A673 (cell line): ENCODE measurements around the gene AUH. TPM values are rescaled to one million over a fixed set of nuclear protein-coding genes. Genes with fewer than 3 reads are reported as not detected.

ENCODE experiments used
- BruUV-seq: library from RNA; stranded (reverse); fragments of 400-500 nt; replicated peaks from 2 replicates; lab custom pipeline; 2021; lab: Mats Ljungman, UMichigan
- CTCF ChIA-PET: fragments of 300-600 bp; sonication (Branson Sonifier 250); formaldehyde crosslinking; loops from one replicate; lab custom pipeline; 2022; ENCODE audit warnings: antibody characterized with exemption; lab: Charles Lee
- POLR2A ChIA-PET: fragments of 300-600 bp; sonication (Branson Sonifier 250); formaldehyde crosslinking; loops from one replicate; lab custom pipeline; 2022; ENCODE audit warnings: antibody characterized with exemption; ENCODE audit not compliant: low non-redundant PET; lab: Charles Lee
- DNase-seq: peaks from one replicate; pipeline ENCODE4 v3.0.0-alpha.2; 2015; ENCODE audit warnings: low spot score
- H3K27ac ChIP-seq: fragments of 200-600 bp; sonication (generic); 2 replicates; pipeline ENCODE4 v1.5.1; 2016; ENCODE audit warnings: mixed run types, low read depth, mild to moderate bottlenecking, mixed read lengths, antibody characterized with exemption, low read length; ENCODE audit not compliant: poor library complexity, severe bottlenecking
- H3K27me3 ChIP-seq: fragments of 200-600 bp; sonication (generic); replicated peaks from 2 replicates; pipeline ENCODE4 v1.6.1; 2017; ENCODE audit warnings: mixed run types, low read depth, mild to moderate bottlenecking, mixed read lengths, antibody characterized with exemption, low read length; ENCODE audit not compliant: insufficient read depth, poor library complexity
- H3K36me3 ChIP-seq: fragments of 200-600 bp; sonication (generic); 2 replicates; pipeline ENCODE4 v1.6.1; 2016; ENCODE audit warnings: mixed run types, mild to moderate bottlenecking, mixed read lengths, antibody characterized with exemption, low read length; ENCODE audit not compliant: insufficient read depth, poor library complexity, severe bottlenecking
- H3K4me1 ChIP-seq: fragments of 200-600 bp; sonication (generic); 2 replicates; pipeline ENCODE4 v1.6.1; 2017; ENCODE audit warnings: mixed run types, mild to moderate bottlenecking, mixed read lengths, antibody characterized with exemption, low read length; ENCODE audit not compliant: insufficient read depth, poor library complexity, severe bottlenecking
- H3K4me3 ChIP-seq: fragments of 200-600 bp; sonication (generic); 2 replicates; pipeline ENCODE4 v1.5.1; 2016; ENCODE audit warnings: low read depth, mixed run types, mild to moderate bottlenecking, mixed read lengths, low read length; ENCODE audit not compliant: poor library complexity, severe bottlenecking
- H3K9me3 ChIP-seq: fragments of 200-600 bp; sonication (generic); 2 replicates; pipeline ENCODE4 v1.6.1; 2016; ENCODE audit warnings: mixed run types, low read depth, mild to moderate bottlenecking, mixed read lengths, antibody characterized with exemption, low read length; ENCODE audit not compliant: poor library complexity, severe bottlenecking
- EZH2 ChIP-seq: fragments of 200-600 bp; sonication (generic); IDR thresholded peaks from 2 replicates; pipeline ENCODE4 v1.6.1; 2017; ENCODE audit warnings: borderline replicate concordance, low read depth, mild to moderate bottlenecking, mixed read lengths, antibody characterized with exemption, low read length; ENCODE audit not compliant: poor library complexity, severe bottlenecking
- intact Hi-C: fragments of 100-400 bp; cut with micrococcal nuclease; formaldehyde crosslinking; loops from one replicate; pipeline ENCODE4 v1.10.0; 2022; ENCODE audit not compliant: unreplicated experiment
- total RNA-seq: library from RNA; stranded (reverse); gene quantifications from 2 replicates; pipeline ENCODE4 v1.2.3, GENCODE V29; 2021
- TF ChIP-seq, protein P1 (sequence below): fragments of 300-800, 200-600 bp; sonication (generic); conservative IDR thresholded peaks from 2 replicates; pipeline ENCODE4 v1.5.1; 2017; ENCODE audit warnings: low read depth, mild to moderate bottlenecking, antibody characterized with exemption, low read length, moderate library complexity, mixed read lengths

The AUH gene
- total RNA-seq, 1 experiment from 2014 or later = 12.3 TPM

- Histone ChIP-seq H3K9me3 (no peaks in the 10 kb centered on the region), H3K27me3 (no peaks in the 10 kb centered on the region), H3K4me1 (no peaks in the 10 kb centered on the region), H3K36me3 (no peaks in the 10 kb centered on the region), H3K4me3 (no peak overlapping the region), H3K27ac (no peak overlapping the region)
- DNase-seq = no peak
- ChIA-PET CTCF (no interaction called here), POLR2A (no interaction called here)
- TF ChIP-seq, protein P1, sequence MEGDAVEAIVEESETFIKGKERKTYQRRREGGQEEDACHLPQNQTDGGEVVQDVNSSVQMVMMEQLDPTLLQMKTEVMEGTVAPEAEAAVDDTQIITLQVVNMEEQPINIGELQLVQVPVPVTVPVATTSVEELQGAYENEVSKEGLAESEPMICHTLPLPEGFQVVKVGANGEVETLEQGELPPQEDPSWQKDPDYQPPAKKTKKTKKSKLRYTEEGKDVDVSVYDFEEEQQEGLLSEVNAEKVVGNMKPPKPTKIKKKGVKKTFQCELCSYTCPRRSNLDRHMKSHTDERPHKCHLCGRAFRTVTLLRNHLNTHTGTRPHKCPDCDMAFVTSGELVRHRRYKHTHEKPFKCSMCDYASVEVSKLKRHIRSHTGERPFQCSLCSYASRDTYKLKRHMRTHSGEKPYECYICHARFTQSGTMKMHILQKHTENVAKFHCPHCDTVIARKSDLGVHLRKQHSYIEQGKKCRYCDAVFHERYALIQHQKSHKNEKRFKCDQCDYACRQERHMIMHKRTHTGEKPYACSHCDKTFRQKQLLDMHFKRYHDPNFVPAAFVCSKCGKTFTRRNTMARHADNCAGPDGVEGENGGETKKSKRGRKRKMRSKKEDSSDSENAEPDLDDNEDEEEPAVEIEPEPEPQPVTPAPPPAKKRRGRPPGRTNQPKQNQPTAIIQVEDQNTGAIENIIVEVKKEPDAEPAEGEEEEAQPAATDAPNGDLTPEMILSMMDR = no peak
- no peak for TF ChIP-seq EZH2
- intact Hi-C loops = no loop called here
- BruUV-seq = no TSS peak
These were observed 180.2 kb downstream of the AUH start for GRCh38 chr9:91181541-91181940.

- Histone ChIP-seq H3K4me1 (no peaks in the 10 kb centered on the region), H3K27me3 (no peaks in the 10 kb centered on the region), H3K27ac (no peak overlapping the region), H3K4me3 (no peak overlapping the region), H3K9me3 (no peaks in the 10 kb centered on the region), H3K36me3 (no peaks in the 10 kb centered on the region)
- TF ChIP-seq, protein P1 = no peak
- TF ChIP-seq EZH2 = no peak
- ChIA-PET POLR2A (no interaction called here), CTCF (no interaction called here)
- intact Hi-C loops = no loop called here
- no peak for DNase-seq
- no TSS peak for BruUV-seq
These were observed 180.8 kb downstream of the AUH start for GRCh38 chr9:91180930-91181268.

GRCh38 chr9:91180240-91180929 is 181.3 kb downstream of the AUH start:
- H3K4me1 ChIP-seq = no peaks in the 10 kb centered on the region
- intact Hi-C loops = no loop called here
- ChIA-PET POLR2A (no interaction called here), CTCF (no interaction called here)
- no TSS peak for BruUV-seq
- no peaks in the 10 kb centered on the region for H3K27me3 ChIP-seq
- TF ChIP-seq, protein P1 = no peak
- TF ChIP-seq EZH2 = no peak
- DNase-seq = no peak
- H3K4me3 ChIP-seq = no peak overlapping the region
- no peaks in the 10 kb centered on the region for H3K36me3 ChIP-seq
- no peaks in the 10 kb centered on the region for H3K9me3 ChIP-seq
- no peak overlapping the region for H3K27ac ChIP-seq
